ENCODE data around the gene JOSD2.

GRCh38 chr19:50522881-50523280 is 11.9 kb upstream of the JOSD2 start:
- TF ChIP-seq CTCF (IDR thresholded peaks at IDR 0.05) (no peak), POLR2A (IDR thresholded peaks at IDR 0.05) (no peak)

Data from lower leg skin (tissue), 3 donors.